ENCODE measurements around the gene CLMN. TPM values are rescaled to one million over a fixed set of nuclear protein-coding genes. Genes with fewer than 3 reads are reported as not detected.

Gene CLMN
- total and polyA plus RNA-seq, 2 of the 13 experiments (the other 11 are each of a cell fraction or from before 2014, with no cell fraction given) = 15.1 to 16.7 TPM

DNA sequence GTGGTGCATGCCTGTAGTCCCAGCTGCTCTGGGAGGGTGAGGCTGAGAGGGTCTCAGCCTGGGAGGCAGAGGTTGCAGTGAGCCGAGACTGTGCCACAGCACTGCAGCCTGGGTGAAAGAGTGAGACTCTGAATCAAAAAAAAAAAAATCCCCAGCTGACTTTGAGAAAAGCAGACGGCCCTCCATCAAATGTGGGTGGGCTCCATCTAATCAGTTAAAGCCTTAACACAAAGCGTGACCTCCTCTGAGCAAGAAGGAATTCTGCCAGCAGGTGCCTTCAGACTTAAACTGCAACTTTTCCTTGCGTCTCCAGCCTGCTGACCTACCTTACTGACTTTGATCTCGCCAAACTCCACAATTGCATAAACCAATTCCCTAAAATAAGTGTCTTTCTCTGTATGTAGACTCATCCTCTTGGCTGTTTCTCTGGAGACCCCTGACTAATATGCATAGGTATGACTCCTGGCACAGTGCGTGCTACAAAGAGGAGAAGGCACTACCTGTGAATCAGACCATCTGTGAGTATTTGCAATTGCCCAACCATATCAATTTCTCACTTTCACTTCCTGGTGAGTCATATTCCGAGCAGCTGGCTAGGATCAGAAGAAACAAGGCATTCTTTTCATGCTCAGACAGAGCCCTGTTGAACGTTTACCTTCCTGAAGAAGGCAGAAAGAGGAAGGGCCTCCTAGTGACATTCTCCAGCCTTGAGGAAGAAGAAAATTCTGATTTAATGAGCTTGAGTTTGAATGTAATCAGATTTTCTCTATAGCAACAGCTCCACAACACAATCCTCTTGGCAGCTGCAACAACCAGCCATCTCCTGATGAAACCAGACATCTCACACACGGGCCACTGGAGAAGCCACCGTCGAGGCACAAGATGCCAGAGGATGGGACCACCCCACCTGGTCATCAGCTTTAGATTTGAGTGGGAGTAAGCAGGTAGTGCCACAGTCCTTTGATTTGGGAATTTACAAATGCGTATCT is 54.3 kb downstream of the CLMN start (continued):
- TF ChIP-seq, protein P1, sequence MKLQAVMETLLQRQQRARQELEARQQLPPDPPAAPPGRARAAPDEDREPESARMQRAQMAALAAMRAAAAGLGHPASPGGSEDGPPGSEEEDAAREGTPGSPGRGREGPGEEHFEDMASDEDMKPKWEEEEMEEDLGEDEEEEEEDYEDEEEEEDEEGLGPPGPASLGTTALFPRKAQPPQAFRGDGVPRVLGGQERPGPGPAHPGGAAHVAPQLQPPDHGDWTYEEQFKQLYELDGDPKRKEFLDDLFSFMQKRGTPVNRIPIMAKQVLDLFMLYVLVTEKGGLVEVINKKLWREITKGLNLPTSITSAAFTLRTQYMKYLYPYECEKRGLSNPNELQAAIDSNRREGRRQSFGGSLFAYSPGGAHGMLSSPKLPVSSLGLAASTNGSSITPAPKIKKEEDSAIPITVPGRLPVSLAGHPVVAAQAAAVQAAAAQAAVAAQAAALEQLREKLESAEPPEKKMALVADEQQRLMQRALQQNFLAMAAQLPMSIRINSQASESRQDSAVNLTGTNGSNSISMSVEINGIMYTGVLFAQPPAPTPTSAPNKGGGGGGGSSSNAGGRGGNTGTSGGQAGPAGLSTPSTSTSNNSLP (IDR thresholded peaks at IDR 0.05; ENCODE audit: low read depth, low read length) = peak; percentile 96
- TF ChIP-seq GATA4 (IDR thresholded peaks at IDR 0.05; ENCODE audit: borderline replicate concordance, low read depth) (peak; percentile 39; the same call in 1 of the 2 replicates), ZNF17 (CRISPR knock-in tag; IDR thresholded peaks at IDR 0.05) (no peak), TEAD3 (CRISPR knock-in tag; optimal IDR thresholded peaks at IDR 0.05; ENCODE audit: borderline replicate concordance) (peak; percentile 91), TGIF2 (CRISPR knock-in tag; IDR thresholded peaks at IDR 0.05) (peak; percentile 57; the same call in 1 of the 2 replicates), FOXJ3 (CRISPR knock-in tag; IDR thresholded peaks at IDR 0.05; ENCODE audit: borderline replicate concordance) (0 out of 2 replicates have a peak, but pooled peaks have one; percentile 18), KDM5B (CRISPR knock-in tag; IDR thresholded peaks at IDR 0.05; ENCODE audit: borderline replicate concordance) (no peak), KMT2B (CRISPR knock-in tag; IDR thresholded peaks at IDR 0.05) (0 out of 2 replicates have a peak, but pooled peaks have one; percentile 31), MEIS1 (CRISPR knock-in tag; IDR thresholded peaks at IDR 0.05; ENCODE audit: borderline replicate concordance) (no peak), FOSL2 (CRISPR knock-in tag; IDR thresholded peaks at IDR 0.05) (peak; percentile 100), THAP11 (CRISPR knock-in tag; IDR thresholded peaks at IDR 0.05) (peak; percentile 42; the same call in 1 of the 2 replicates), SRSF9 (IDR thresholded peaks at IDR 0.05; ENCODE audit: borderline replicate concordance, insufficient read depth, low read depth, low read length, poor library complexity, severe bottlenecking) (no peak), CREB1 (IDR thresholded peaks at IDR 0.05) (no peak), CREB1 (CRISPR knock-in tag; IDR thresholded peaks at IDR 0.05) (peak; percentile 70), MATR3 (CRISPR knock-in tag; IDR thresholded peaks at IDR 0.05) (no peak)
- TF ChIP-seq, protein P2, sequence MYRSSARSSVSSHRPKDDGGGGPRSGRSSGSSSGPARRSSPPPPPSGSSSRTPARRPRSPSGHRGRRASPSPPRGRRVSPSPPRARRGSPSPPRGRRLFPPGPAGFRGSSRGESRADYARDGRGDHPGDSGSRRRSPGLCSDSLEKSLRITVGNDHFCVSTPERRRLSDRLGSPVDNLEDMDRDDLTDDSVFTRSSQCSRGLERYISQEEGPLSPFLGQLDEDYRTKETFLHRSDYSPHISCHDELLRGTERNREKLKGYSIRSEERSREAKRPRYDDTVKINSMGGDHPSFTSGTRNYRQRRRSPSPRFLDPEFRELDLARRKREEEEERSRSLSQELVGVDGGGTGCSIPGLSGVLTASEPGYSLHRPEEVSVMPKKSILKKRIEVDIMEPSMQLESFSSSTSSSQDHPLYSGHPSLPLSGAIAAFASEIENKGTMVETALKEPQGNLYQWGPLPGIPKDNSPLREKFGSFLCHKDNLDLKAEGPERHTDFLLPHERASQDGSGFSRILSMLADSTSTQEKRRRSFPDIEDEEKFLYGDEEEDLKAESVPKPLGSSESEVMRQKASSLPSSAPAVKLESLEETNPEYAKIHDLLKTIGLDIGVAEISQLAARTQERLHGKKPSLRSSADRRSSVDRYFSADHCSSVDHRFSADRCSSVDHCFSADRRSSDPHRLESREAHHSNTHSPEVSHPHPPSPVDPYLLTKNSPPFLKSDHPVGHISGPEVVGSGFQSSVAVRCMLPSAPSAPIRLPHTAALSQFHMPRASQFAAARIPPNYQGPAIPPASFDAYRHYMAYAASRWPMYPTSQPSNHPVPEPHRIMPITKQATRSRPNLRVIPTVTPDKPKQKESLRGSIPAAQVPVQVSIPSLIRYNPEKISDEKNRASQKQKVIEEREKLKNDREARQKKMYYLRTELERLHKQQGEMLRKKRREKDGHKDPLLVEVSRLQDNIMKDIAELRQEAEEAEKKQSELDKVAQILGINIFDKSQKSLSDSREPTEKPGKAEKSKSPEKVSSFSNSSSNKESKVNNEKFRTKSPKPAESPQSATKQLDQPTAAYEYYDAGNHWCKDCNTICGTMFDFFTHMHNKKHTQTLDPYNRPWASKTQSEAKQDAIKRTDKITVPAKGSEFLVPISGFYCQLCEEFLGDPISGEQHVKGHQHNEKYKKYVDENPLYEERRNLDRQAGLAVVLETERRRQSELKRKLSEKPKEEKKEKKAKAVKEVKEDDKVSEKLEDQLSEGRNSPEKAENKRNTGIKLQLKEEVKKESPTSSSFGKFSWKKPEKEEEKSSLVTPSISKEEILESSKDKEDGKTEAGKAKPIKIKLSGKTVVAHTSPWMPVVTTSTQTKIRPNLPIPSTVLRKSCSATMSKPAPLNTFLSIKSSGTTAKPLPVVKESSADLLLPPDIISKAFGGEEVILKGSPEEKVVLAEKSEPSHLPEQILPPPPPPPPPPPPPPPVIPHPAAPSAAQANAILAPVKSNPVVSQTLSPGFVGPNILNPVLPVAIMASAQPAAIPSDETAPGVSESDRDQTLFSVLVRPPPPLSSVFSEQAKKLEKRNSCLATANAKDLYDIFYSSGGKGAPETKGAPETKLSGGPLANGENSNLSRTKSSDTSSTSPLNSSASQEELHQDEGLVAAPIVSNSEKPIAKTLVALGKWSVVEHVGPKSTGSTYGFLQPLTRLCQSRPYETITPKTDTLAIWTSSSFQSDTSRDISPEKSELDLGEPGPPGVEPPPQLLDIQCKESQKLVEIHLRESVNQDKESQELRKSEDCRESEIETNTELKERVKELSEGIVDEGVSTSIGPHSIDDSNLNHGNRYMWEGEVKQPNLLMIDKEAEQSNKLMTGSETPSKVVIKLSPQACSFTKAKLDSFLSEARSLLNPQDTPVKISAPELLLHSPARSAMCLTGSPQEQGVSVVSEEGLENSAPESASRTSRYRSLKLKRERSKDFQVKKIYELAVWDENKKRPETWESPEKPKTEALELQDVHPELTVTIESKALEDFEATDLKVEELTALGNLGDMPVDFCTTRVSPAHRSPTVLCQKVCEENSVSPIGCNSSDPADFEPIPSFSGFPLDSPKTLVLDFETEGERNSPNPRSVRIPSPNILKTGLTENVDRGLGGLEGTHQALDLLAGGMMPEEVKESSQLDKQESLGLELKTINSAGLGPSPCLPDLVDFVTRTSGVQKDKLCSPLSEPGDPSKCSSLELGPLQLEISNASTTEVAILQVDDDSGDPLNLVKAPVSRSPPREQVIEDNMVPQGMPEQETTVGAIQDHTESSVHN (CRISPR knock-in tag; IDR thresholded peaks at IDR 0.05) = no peak
- TF ChIP-seq, protein P3, sequence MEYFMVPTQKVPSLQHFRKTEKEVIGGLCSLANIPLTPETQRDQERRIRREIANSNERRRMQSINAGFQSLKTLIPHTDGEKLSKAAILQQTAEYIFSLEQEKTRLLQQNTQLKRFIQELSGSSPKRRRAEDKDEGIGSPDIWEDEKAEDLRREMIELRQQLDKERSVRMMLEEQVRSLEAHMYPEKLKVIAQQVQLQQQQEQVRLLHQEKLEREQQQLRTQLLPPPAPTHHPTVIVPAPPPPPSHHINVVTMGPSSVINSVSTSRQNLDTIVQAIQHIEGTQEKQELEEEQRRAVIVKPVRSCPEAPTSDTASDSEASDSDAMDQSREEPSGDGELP (IDR thresholded peaks at IDR 0.05; ENCODE audit: borderline replicate concordance, low read depth) = peak; percentile 96

Data from HepG2 (cell line).